Heart left ventricle (tissue), 16 donors: Measurements from ENCODE around the gene GNB1L. TPM values are rescaled to one million over a fixed set of nuclear protein-coding genes. Genes with fewer than 3 reads are reported as not detected.
A peak's percentile ranks its signal among the peaks of the same experiment; 100 is the strongest.

Experiments used
- ATAC-seq, 4 donors: fragments of 200-7000 bp; cut with Tn5 transposase; one replicate each; pipeline ENCODE4 v1.9.1; 2020 to 2022; ENCODE audit warnings: moderate library complexity in 4 of 4, mild to moderate bottlenecking in 3 of 4, moderate number of reproducible peaks in 1 of 4
- DNase-seq, 5 donors: peaks; one replicate each; pipeline ENCODE4 v3.0.0-alpha.2; 2020
- H3K27ac ChIP-seq, 12 donors: fragments of 200-600 bp; sonication (generic) in 4 of 12; one replicate each; pipeline versions ENCODE4 v1.5.0 to v1.8.0; 2016 to 2022; ENCODE audit warnings: mild to moderate bottlenecking in 2 of 12
- H3K27me3 ChIP-seq, 9 donors: fragments of 200-600 bp; sonication (generic) in 2 of 9; one replicate each; pipeline versions ENCODE4 v1.5.1 to v1.8.0; 2016 to 2022; ENCODE audit warnings: mild to moderate bottlenecking in 3 of 9
- H3K36me3 ChIP-seq, 9 donors: fragments of 200-600 bp; sonication (generic) in 2 of 9; one replicate each; pipeline versions ENCODE4 v1.5.0 to v1.8.0; 2018 to 2022; ENCODE audit warnings: mild to moderate bottlenecking in 2 of 9
- H3K4me1 ChIP-seq, 12 donors: fragments of 200-600 bp; sonication (generic) in 4 of 12; one replicate each; pipeline versions ENCODE4 v1.5.0 to v1.8.0; 2016 to 2022; ENCODE audit warnings: mild to moderate bottlenecking in 3 of 12
- H3K4me3 ChIP-seq, 12 donors: fragments of 200-600 bp; sonication (generic) in 4 of 12; one replicate each; pipeline versions ENCODE4 v1.5.0 to v1.8.0; 2017 to 2022; ENCODE audit warnings: mild to moderate bottlenecking in 9 of 12, moderate library complexity in 4 of 12
- H3K9me3 ChIP-seq, 12 donors: fragments of 200-600 bp; sonication (generic) in 4 of 12; one replicate each; pipeline versions ENCODE4 v1.5.0 to v1.8.0; 2016 to 2022; ENCODE audit warnings: mild to moderate bottlenecking in 1 of 12
- POLR2A ChIP-seq, 2 donors: fragments of 450-650 bp; IDR thresholded peaks; one replicate each; pipeline ENCODE4 v1.6.1; 2017; ENCODE audit warnings: antibody characterized with exemption in 2 of 2, mild to moderate bottlenecking in 2 of 2, moderate library complexity in 2 of 2
- WGBS, 4 donors: extraction: QIAGEN DNeasy Blood & Tissue Kit in 2 of 4; methylation state at CpG; one replicate each; pipeline versions ENCODE4 v1.1.5 to v1.1.7; 2013 to 2018; 5-methylcytosine and 5-hydroxymethylcytosine counted together
- intact Hi-C, 10 donors: fragments of 100-400 bp; cut with DNase I; formaldehyde crosslinking; loops; one replicate each; pipeline versions ENCODE4 v1.11.1 to v1.14.2; 2022
- polyA plus RNA-seq, 2 donors: library from polyadenylated mRNA; stranded (reverse); fragments of 200-250 nt; gene quantifications; one replicate each; pipeline ENCODE4 v1.2.3, GENCODE V29; 2013
- total RNA-seq, 9 donors: library from RNA; depleted of rRNA in 2 of 9; stranded (reverse); fragments of >200 nt in 2 of 9; fragmentation: NEBNext Ultra II Directional in 3 of 9; extraction: Animal tissue kit (Norgen Biotek cat#: 25700) in 3 of 9; gene quantifications; one replicate each; pipeline versions ENCODE4 v1.1.0 to v1.2.4, GENCODE V29; 2016 to 2023
- TF ChIP-seq, protein P1 (sequence below), 12 donors: fragments of 200-600 bp; sonication (generic) in 4 of 12; IDR thresholded peaks; one replicate each; pipeline versions ENCODE4 v1.5.0 to v1.8.0; 2018 to 2022; ENCODE audit warnings: antibody characterized with exemption in 12 of 12, mild to moderate bottlenecking in 5 of 12
- donor health status: ischemic (EF 13 %, LVEDD 7.1; RV severe dilation, severe dysfunction).
- donor health status: healthy with polysubstance abuse.
- donor health status: DM: no; HTN: yes; CAD: no.
- donor health status: DM: no; HTN: no; CAD: no.
- donor health status: ischemic (EF 25% LVEDD 6.9; RV normal size, moderate dysfunction).
- donor health status: ischemic (EF 25% LVEDD 5.7; RV mildly dilated, moderate dysfunction).
- donor health status: healthy.
- donor health status: DM: yes; HTN: yes; CAD: no.
- donor health status: ischemic (EF 35%, LVEDD 5.7; RV mildly dilated, moderate dysfunction).
- donor health status: nonischemic (EF 11% LVEDD 7.7; RV severe dilation, severe dysfunction).
- donor health status: DM: yes; HTN: yes; CAD: no.
- donor health status: PGD.
- donor health status: ischemic (EF 29% LVEDD 5.4; RV normal size, mild dysfunction).
- donor health status: nonischemic (EF 23%, LVEDD 6.1; RV moderate dilation, normal function).

Gene GNB1L
- total and polyA plus RNA-seq, 11 donors = 1.6 to 9.2 (median 2.4) TPM

DNA sequence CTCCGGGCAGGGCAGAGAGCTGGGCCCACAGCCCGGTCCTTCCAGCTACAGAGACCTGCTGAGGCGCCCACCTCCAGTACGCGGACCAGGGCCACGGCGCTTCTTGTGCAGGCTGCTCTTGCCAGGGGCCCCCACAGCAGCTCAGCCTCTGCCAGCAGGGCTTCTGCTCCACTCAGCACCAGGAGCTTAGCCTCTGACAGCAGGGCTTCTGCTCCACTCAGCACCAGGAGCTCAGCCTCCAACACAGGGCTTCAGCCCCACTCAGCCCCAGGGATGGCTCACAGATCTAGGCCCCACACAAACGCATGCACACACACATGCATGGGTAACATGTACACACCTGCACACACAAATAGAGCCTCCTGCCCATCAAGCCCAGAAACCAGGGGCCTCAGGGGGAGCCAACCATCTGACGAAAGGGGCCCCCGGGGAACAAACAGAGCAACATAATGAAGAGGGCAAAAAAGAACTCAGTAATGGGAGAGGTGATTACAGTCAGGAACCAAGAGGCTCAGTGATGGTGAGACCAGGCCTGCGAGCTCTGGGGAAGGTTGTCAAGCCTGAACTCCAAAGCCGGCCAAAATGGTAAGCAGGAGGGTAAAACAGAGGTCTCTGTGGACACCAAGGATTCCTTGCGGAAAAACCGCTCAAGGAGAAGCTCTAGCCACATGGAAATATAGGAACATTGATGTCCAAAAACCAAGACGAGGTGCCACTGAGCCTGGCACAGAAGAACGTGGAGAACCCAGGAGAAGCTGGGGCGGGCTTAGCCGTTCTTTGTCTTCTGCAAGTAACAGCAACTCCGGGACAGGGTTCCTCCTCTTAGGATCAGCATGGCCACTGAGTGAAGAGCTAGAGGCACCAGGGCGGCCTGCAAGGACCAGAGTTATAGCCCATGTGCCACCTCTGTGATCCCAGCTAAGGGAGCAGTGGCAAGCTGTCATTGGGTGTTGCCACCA is 46.5 kb downstream of the GNB1L start:
- H3K9me3 ChIP-seq = no peaks in the 10 kb centered on the region
- H3K36me3 ChIP-seq = no peaks in the 10 kb centered on the region
- 92 to 96% (median 94%) methylated on average over 18 to 20 of the region's 20 CpGs for WGBS, 4 donors
- peaks cover 0 to 6% (median 0%) of the 10 kb centered on the region in 12 donors for H3K4me1 ChIP-seq
- no peak overlapping the region for H3K27ac ChIP-seq
- TF ChIP-seq, protein P1, sequence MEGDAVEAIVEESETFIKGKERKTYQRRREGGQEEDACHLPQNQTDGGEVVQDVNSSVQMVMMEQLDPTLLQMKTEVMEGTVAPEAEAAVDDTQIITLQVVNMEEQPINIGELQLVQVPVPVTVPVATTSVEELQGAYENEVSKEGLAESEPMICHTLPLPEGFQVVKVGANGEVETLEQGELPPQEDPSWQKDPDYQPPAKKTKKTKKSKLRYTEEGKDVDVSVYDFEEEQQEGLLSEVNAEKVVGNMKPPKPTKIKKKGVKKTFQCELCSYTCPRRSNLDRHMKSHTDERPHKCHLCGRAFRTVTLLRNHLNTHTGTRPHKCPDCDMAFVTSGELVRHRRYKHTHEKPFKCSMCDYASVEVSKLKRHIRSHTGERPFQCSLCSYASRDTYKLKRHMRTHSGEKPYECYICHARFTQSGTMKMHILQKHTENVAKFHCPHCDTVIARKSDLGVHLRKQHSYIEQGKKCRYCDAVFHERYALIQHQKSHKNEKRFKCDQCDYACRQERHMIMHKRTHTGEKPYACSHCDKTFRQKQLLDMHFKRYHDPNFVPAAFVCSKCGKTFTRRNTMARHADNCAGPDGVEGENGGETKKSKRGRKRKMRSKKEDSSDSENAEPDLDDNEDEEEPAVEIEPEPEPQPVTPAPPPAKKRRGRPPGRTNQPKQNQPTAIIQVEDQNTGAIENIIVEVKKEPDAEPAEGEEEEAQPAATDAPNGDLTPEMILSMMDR (IDR thresholded peaks at IDR 0.05) = no peak
- no peak for TF ChIP-seq POLR2A (IDR thresholded peaks at IDR 0.05)
- peak in 1 of 5 donors; percentile 30 for DNase-seq
- intact Hi-C loops = loop anchor here in 1 of 10 donors (5.0 kb wide), 1 partner anchor 44 kb away; the partner anchor contains the start of genes GNB1L and RTL10
- H3K4me3 ChIP-seq = no peak overlapping the region
- no peaks in the 10 kb centered on the region for H3K27me3 ChIP-seq
- ATAC-seq = no peak

DNA sequence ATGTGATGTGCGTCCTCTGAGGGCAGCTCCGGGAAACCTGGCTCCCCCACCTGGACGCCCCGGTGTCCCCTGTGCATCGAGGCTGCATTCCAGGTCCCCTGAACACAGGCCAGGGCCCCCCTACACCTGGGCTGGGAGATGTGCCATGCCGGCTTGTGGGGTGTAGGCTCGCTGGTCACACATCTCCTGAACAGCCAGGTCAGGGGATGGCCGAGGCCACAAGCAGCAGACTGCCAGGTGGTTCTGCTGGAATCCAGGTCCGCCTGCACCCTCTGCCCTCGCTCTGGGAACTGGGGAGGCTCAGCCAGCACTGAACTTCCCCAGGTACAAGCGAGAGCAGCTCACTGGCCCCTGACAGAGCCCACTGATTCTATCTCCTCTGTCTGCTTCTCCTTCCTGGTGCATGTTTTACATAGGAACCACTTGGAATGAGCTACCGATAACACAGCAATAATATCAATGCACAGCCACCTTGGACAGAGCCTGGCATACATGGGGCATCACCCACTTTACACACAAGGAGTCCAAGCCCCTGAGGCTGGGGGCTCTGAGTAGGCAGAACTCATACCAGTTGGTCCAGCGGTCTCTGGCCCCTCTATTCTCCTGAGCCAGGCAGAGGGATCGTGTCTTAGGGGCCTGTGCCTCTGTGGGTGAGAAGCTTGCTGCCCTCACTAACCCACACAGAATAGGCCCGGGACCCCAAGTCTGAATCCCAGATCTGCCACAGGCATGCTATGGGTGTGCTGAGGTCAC is 47.3 kb downstream of the GNB1L start:
- WGBS, 4 donors = 90 to 97% (median 94%) methylated on average over 10 to 15 of the region's 15 CpGs
- TF ChIP-seq POLR2A (IDR thresholded peaks at IDR 0.05) = no peak
- TF ChIP-seq, protein P1 (IDR thresholded peaks at IDR 0.05) = no peak
- H3K36me3 ChIP-seq = no peaks in the 10 kb centered on the region
- no peaks in the 10 kb centered on the region for H3K9me3 ChIP-seq
- no peaks in the 10 kb centered on the region for H3K27me3 ChIP-seq
- H3K4me1 ChIP-seq = peaks cover 0 to 6% (median 0%) of the 10 kb centered on the region in 12 donors
- DNase-seq = peak in 1 of 5 donors; percentile 42
- ATAC-seq = no peak
- no peak overlapping the region for H3K27ac ChIP-seq
- intact Hi-C loops = loop anchor here in 1 of 10 donors (5.0 kb wide), 1 partner anchor 45 kb away; the partner anchor contains the start of genes GNB1L and RTL10
- H3K4me3 ChIP-seq = no peak overlapping the region

DNA sequence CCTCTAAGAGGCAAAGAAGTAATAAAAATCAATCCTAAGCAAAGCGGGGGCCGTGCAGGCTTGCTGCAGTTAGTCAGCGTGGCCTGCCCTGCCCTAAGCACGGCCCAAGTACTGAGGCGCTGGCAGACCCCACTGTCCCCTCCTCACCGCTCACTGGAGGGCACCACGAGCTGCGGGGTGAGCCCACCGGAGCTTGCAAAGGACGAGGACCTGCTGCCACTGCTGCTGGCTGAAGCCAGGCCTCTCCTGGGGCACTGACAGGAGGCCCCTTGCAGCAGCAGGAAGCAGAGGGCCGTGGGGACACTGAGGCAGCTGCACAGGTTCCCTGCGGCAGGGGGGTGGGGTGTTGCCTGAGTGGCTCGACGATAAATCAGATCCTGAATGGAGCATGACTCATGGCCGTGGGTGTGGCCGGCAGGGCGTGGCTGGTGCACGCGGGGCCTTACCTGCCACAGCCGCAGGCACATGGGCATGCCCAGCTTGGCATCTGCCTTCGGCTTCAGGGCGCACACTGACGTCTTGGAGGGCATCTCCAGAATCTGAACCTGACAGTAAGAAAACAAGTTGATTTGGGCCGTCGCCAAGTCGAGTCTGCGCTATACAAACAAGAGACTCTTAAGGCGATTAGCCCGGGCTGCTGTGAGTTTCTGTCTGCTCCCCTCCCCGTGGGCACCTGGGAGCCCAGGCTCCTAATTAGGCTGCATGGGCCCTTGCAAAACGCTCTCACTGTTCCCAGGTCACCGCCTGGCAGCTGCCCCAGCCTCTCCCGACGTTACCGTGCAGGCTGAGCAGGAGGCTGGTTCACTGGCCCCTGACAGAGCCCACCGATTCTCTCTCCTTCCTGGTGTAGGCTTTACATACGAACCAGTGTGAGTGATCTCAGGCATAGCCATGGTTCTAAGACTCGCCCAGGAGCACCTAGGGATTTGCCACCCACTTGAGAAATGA is 48.2 kb downstream of the GNB1L start:
- H3K4me3 ChIP-seq = no peak overlapping the region
- DNase-seq (peak in 1 of 5 donors; percentile 54), ATAC-seq (no peak)
- WGBS, 4 donors = 85 to 90% (median 87%) methylated on average over 21 to 38 of the region's 38 CpGs
- intact Hi-C loops = loop anchor here in 1 of 10 donors (5.0 kb wide), 1 partner anchor 46 kb away; the partner anchor contains the start of genes GNB1L and RTL10
- H3K36me3 ChIP-seq = no peaks in the 10 kb centered on the region
- TF ChIP-seq, protein P1 (IDR thresholded peaks at IDR 0.05) = no peak
- TF ChIP-seq POLR2A (IDR thresholded peaks at IDR 0.05) = no peak
- no peak overlapping the region for H3K27ac ChIP-seq
- peaks cover 0 to 6% (median 0%) of the 10 kb centered on the region in 12 donors for H3K4me1 ChIP-seq
- no peaks in the 10 kb centered on the region for H3K9me3 ChIP-seq
- no peaks in the 10 kb centered on the region for H3K27me3 ChIP-seq
